SK-N-MC (cell line): ENCODE results near the gene AOX1.

Experiments
- DNase-seq: peaks from one replicate; pipeline ENCODE4 v3.0.0-alpha.2; 2011; ENCODE audit warnings: low read depth, low spot score
- H3K27ac ChIP-seq: fragments of 200-600 bp; sonication (generic); 2 replicates; pipeline ENCODE4 v1.5.1; 2016; ENCODE audit warnings: mixed run types
- H3K36me3 ChIP-seq: fragments of 200-600 bp; sonication (generic); 2 replicates; pipeline ENCODE4 v1.6.1; 2017; ENCODE audit warnings: antibody characterized with exemption, low read length, mixed read lengths; ENCODE audit not compliant: insufficient read depth
- H3K4me3 ChIP-seq: fragments of 200-600 bp; sonication (generic); 2 replicates; pipeline ENCODE4 v1.5.1; 2016
- H3K9ac ChIP-seq: fragments of 200-600 bp; sonication (generic); 2 replicates; pipeline ENCODE4 v1.8.0; 2017; ENCODE audit warnings: mixed run types, mixed read lengths; ENCODE audit not compliant: insufficient read length
- H3K9me3 ChIP-seq: fragments of 200-600 bp; sonication (generic); 2 replicates; pipeline ENCODE4 v1.6.1; 2017; ENCODE audit warnings: low read depth, mild to moderate bottlenecking, antibody characterized with exemption, low read length, moderate library complexity, mixed read lengths
- EZH2 ChIP-seq: fragments of 200-600 bp; sonication (generic); IDR thresholded peaks from one replicate; pipeline ENCODE4 v1.6.1; 2017; ENCODE audit warnings: antibody characterized with exemption
- FOXP2 ChIP-seq: optimal IDR thresholded peaks from 2 replicates; pipeline ENCODE3; 2011; ENCODE audit warnings: mild to moderate bottlenecking, moderate library complexity; ENCODE audit not compliant: insufficient read depth; ENCODE audit errors: extremely low read length, control extremely low read depth
- POLR2AphosphoS5 ChIP-seq: IDR thresholded peaks from 2 replicates; pipeline ENCODE4 v1.6.1; 2012; ENCODE audit warnings: mild to moderate bottlenecking, low read depth, low read length, borderline replicate concordance

The AOX1 gene

GRCh38 chr2:200649724-200650123 is 63.9 kb downstream of the AOX1 start:
- H3K27ac ChIP-seq, result no peak overlapping the region
- no peak for TF ChIP-seq EZH2
- no peak for TF ChIP-seq FOXP2
- TF ChIP-seq POLR2AphosphoS5, result no peak
- H3K9me3 ChIP-seq, result no peaks in the 10 kb centered on the region
- no peaks in the 10 kb centered on the region for H3K36me3 ChIP-seq
- no peak overlapping the region for H3K9ac ChIP-seq
- H3K4me3 ChIP-seq, result no peak overlapping the region
- DNase-seq, result no peak

- DNase-seq, result no peak
- H3K36me3 ChIP-seq, result no peaks in the 10 kb centered on the region
- no peak overlapping the region for H3K9ac ChIP-seq
- no peak overlapping the region for H3K27ac ChIP-seq
- no peaks in the 10 kb centered on the region for H3K9me3 ChIP-seq
- H3K4me3 ChIP-seq, result no peak overlapping the region
- TF ChIP-seq POLR2AphosphoS5 (no peak), EZH2 (no peak), FOXP2 (no peak)
Measured at GRCh38 chr2:200650195-200650594, 64.4 kb downstream of the AOX1 start.

DNA sequence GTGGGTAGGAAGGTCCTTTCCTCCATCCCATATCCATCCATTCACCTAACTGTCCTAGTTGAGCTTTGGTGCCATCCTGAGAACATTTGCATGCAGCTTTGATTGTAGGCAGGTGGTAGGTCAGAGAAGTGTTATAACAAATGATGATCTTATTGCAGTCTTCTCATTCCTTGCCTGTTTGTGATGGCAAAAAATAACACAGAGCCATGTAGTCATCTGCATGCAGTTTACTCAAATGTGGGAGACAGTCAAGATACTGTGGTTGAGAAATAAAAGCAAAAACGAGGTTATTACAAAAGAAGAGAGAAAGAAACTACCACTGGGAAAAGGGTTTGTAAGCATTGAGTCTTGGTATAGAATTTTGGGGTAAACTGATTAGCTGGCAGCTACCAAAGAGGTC is 66.3 kb downstream of the AOX1 start:
- Histone ChIP-seq H3K36me3 (no peaks in the 10 kb centered on the region), H3K4me3 (no peak overlapping the region), H3K9me3 (no peaks in the 10 kb centered on the region), H3K9ac (no peak overlapping the region), H3K27ac (no peak overlapping the region)
- DNase-seq, result no peak
- TF ChIP-seq FOXP2 (no peak), POLR2AphosphoS5 (no peak), EZH2 (no peak)

DNA sequence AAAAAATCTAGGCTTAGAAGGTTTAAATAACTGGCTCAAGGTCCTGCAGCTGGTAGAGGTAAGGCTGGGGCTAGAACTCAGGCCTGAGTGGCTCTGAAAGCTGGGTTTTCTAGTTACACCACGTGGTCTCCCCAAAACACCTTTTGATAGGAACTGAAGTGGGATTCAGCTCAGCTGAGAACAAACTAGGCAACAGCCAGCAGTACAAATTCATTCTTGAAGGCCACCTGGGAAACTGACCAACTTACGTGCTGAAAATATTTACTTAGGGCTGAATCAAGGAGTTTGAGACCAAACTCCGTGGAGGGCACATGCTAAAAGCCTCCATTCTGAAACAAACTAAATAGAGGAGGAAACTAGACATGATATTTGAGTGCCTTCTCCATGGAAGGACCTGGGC is 67.2 kb downstream of the AOX1 start:
- Histone ChIP-seq H3K9ac (no peak overlapping the region), H3K27ac (no peak overlapping the region), H3K36me3 (no peaks in the 10 kb centered on the region), H3K4me3 (no peak overlapping the region), H3K9me3 (no peaks in the 10 kb centered on the region)
- no peak for DNase-seq
- no peak for TF ChIP-seq FOXP2
- no peak for TF ChIP-seq POLR2AphosphoS5
- TF ChIP-seq EZH2, result no peak

- H3K4me3 ChIP-seq, result no peak overlapping the region
- no peaks in the 10 kb centered on the region for H3K36me3 ChIP-seq
- TF ChIP-seq EZH2 (no peak), FOXP2 (no peak), POLR2AphosphoS5 (no peak)
- H3K27ac ChIP-seq, result no peak overlapping the region
- H3K9ac ChIP-seq, result no peak overlapping the region
- no peak for DNase-seq
- H3K9me3 ChIP-seq, result no peaks in the 10 kb centered on the region
Measured at GRCh38 chr2:200654823-200655222, 69.0 kb downstream of the AOX1 start.

DNA sequence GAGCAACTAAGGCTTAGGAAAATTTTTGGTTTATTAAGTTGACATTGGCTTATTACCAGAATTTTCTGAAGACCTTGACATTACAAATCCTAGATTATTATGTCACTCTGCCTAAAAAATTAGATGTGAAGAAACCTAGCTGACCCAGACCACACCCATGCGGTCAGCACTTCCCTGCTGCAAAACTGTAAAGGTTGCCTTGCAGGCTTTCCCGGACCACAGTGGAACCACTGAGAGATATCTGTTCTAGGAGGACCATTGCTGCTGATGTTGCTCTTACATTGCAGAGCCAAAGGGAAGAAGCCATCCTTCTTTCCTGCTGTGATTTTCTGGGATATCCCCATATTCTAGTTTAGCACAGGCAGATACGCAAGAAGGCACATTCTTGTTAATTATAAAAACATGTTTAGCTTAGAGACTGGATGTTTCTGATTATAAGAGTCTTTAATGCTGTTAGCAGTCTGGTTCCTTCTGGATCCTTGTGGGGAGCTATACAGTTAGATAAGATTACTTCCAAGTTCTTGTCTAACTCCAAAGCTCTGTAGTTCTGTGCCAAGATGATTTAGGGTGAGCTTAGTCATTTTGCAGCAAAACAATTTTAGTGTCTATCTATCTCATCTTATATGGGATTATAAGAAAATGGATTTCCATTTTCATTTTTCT is 70.2 kb downstream of the AOX1 start:
- no peaks in the 10 kb centered on the region for H3K36me3 ChIP-seq
- no peak overlapping the region for H3K4me3 ChIP-seq
- TF ChIP-seq FOXP2 (no peak), POLR2AphosphoS5 (no peak), EZH2 (no peak)
- no peak for DNase-seq
- no peak overlapping the region for H3K9ac ChIP-seq
- no peak overlapping the region for H3K27ac ChIP-seq
- no peaks in the 10 kb centered on the region for H3K9me3 ChIP-seq

DNA sequence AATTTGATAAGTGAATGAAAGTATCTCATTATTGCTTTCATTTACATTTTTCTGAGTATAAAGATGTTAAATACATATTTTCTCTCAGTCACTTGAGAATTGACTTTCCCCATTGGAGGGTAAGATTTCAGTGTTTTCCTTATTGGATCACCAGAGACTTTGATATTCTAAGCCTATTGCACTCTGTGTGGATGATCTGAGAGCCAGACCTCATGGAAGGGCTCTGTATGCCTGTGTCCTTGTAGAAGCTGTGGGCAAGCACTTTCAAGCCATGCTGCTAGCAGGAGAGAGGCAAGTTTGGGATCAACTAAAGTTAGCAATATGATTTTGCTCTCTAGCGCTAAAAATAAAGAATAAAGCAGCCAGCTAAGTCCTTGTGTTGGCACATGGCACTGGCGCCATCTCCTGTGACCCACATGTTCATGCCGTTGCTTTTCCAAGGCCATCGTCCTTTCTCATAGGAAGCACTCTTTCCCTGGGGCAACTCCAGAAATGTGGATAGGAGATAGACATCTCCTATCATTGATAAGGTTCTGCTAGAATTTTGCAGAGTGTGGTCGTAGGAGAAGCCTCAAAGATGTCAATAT is 72.6 kb downstream of the AOX1 start:
- Histone ChIP-seq H3K9me3 (no peaks in the 10 kb centered on the region), H3K27ac (no peak overlapping the region), H3K4me3 (no peak overlapping the region), H3K9ac (no peak overlapping the region), H3K36me3 (no peaks in the 10 kb centered on the region)
- TF ChIP-seq FOXP2 (no peak), EZH2 (no peak), POLR2AphosphoS5 (no peak)
- no peak for DNase-seq

DNA sequence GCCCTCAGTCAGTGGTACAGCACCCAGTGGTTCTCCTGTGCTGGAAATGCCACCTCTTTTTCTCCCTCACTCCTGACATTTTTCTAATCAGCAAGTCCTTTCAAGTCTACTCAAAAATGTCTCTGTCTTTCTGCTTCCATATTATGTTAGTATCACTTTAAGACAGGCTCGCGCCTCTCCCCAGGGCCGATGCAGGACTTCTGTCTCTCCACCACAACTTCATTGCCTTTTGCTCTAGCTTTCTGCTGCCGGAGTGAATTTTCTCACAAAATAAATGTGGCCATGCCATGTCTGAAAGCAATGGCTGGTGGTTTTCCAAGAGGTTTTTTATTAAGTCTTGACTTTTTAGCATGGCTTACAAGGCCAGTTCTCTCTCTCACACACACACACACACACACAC is 73.6 kb downstream of the AOX1 start:
- H3K36me3 ChIP-seq, result no peaks in the 10 kb centered on the region
- H3K9ac ChIP-seq, result no peak overlapping the region
- H3K4me3 ChIP-seq, result no peak overlapping the region
- no peak for DNase-seq
- TF ChIP-seq POLR2AphosphoS5 (no peak), EZH2 (no peak), FOXP2 (no peak)
- H3K27ac ChIP-seq, result no peak overlapping the region
- H3K9me3 ChIP-seq, result no peaks in the 10 kb centered on the region

DNA sequence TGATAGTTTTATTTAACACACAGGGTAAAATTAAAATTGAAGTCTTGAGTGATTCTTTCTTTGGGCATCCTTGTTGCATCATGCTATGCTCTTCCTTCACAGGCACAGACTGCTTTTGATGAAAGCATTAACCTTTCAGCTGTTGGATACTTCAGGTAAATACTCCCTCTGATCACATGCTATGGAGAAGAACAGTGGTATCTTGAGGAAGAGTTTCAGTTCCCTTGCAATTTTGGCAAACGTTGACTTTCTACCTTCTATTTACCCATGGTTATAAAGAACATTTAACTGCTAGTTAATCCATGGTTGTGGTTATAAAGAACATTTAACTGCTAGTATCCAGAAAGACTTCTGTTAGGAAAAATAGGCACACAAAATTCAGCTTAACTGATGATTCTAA is 75.7 kb downstream of the AOX1 start:
- H3K27ac ChIP-seq, result no peak overlapping the region
- no peak for TF ChIP-seq EZH2
- no peak for TF ChIP-seq POLR2AphosphoS5
- no peak for TF ChIP-seq FOXP2

More for the DNA sequence above, 75.7 kb downstream of the AOX1 start:
- H3K9me3 ChIP-seq, result no peaks in the 10 kb centered on the region
- no peak for DNase-seq
- no peak overlapping the region for H3K9ac ChIP-seq
- no peak overlapping the region for H3K4me3 ChIP-seq
- H3K36me3 ChIP-seq, result no peaks in the 10 kb centered on the region
